Suprapubic skin (tissue), 4 donors: ENCODE measurements around the gene CLVS2. TPM values are rescaled to one million over a fixed set of nuclear protein-coding genes. Genes with fewer than 3 reads are reported as not detected.

ENCODE experiments used
- DNase-seq, 2 donors: peaks; one replicate each; pipeline ENCODE4 v3.0.0-alpha.2; 2019; ENCODE audit warnings: low spot score in 2 of 2
- H3K27ac ChIP-seq: fragments of 200-600 bp; sonication (generic); one replicate; pipeline ENCODE4 v1.5.1; 2019
- H3K27me3 ChIP-seq: fragments of 200-600 bp; sonication (generic); one replicate; pipeline ENCODE4 v1.5.1; 2019
- H3K36me3 ChIP-seq: fragments of 200-600 bp; sonication (generic); one replicate; pipeline ENCODE4 v1.5.1; 2019
- H3K4me1 ChIP-seq: fragments of 200-600 bp; sonication (generic); one replicate; pipeline ENCODE4 v1.5.1; 2019
- H3K4me3 ChIP-seq: fragments of 200-600 bp; sonication (generic); one replicate; pipeline ENCODE4 v1.5.1; 2019; ENCODE audit warnings: mild to moderate bottlenecking
- H3K9me3 ChIP-seq: fragments of 200-600 bp; sonication (generic); one replicate; pipeline ENCODE4 v1.5.1; 2019
- CTCF ChIP-seq, 2 donors: fragments of 200-600 bp in 1 of 2; fragments of 450-650 bp in 1 of 2; sonication (generic) in 1 of 2; IDR thresholded peaks; one replicate each; pipeline ENCODE4 v1.5.1; 2016 to 2019; ENCODE audit warnings: antibody characterized with exemption in 2 of 2, mild to moderate bottlenecking in 1 of 2, moderate library complexity in 1 of 2
- EP300 ChIP-seq: sonication (generic); formaldehyde crosslinking; IDR thresholded peaks from one replicate; pipeline ENCODE4 v1.6.1; 2017; ENCODE audit warnings: antibody characterized with exemption
- POLR2A ChIP-seq, 2 donors: fragments of 450-650 bp; IDR thresholded peaks; one replicate each; pipeline ENCODE4 v1.6.1; 2017; ENCODE audit warnings: antibody characterized with exemption in 2 of 2, mild to moderate bottlenecking in 2 of 2, moderate library complexity in 2 of 2
- POLR2AphosphoS5 ChIP-seq, 3 donors: sonication (generic); formaldehyde crosslinking; IDR thresholded peaks; one replicate each; pipeline ENCODE4 v1.6.1; 2017; ENCODE audit warnings: antibody characterized with exemption in 3 of 3
- WGBS: methylation state at CpG from one replicate; pipeline ENCODE4 v1.1.5; 2018; 5-methylcytosine and 5-hydroxymethylcytosine counted together
- total RNA-seq, 4 donors: library from RNA; depleted of rRNA; stranded (reverse); fragments of >200 nt; gene quantifications; one replicate each; pipeline ENCODE4 v1.1.0, GENCODE V29; 2016

The CLVS2 gene
- total RNA-seq, 4 donors from 2014 or later, result 0.15 to 0.64 (median 0.46) TPM

- Histone ChIP-seq H3K27me3 (no peaks in the 10 kb centered on the region), H3K9me3 (no peaks in the 10 kb centered on the region), H3K27ac (no peak overlapping the region), H3K4me3 (no peak overlapping the region), H3K36me3 (no peaks in the 10 kb centered on the region), H3K4me1 (no peaks in the 10 kb centered on the region)
- no peak for DNase-seq
- TF ChIP-seq POLR2AphosphoS5 (IDR thresholded peaks at IDR 0.05) (no peak), POLR2A (IDR thresholded peaks at IDR 0.05) (no peak), EP300 (no peak), CTCF (IDR thresholded peaks at IDR 0.05) (no peak)
- 77% methylated on average over 2 of the region's 2 CpGs for WGBS
These were observed 95.3 kb downstream of the CLVS2 start for GRCh38 chr6:123091091-123091895.

GRCh38 chr6:123091896-123092271 is 95.8 kb downstream of the CLVS2 start:
- no peak for DNase-seq
- Histone ChIP-seq H3K4me1 (no peaks in the 10 kb centered on the region), H3K36me3 (no peaks in the 10 kb centered on the region), H3K9me3 (no peaks in the 10 kb centered on the region), H3K27ac (no peak overlapping the region), H3K4me3 (no peak overlapping the region), H3K27me3 (no peaks in the 10 kb centered on the region)
- TF ChIP-seq POLR2AphosphoS5 (IDR thresholded peaks at IDR 0.05) (no peak), POLR2A (IDR thresholded peaks at IDR 0.05) (no peak), CTCF (IDR thresholded peaks at IDR 0.05) (no peak), EP300 (no peak)

- no peak for DNase-seq
- no peaks in the 10 kb centered on the region for H3K27me3 ChIP-seq
- H3K4me3 ChIP-seq, result no peak overlapping the region
- H3K9me3 ChIP-seq, result no peaks in the 10 kb centered on the region
- TF ChIP-seq CTCF (IDR thresholded peaks at IDR 0.05) (no peak), POLR2AphosphoS5 (IDR thresholded peaks at IDR 0.05) (no peak), EP300 (no peak), POLR2A (IDR thresholded peaks at IDR 0.05) (no peak)
- H3K4me1 ChIP-seq, result no peaks in the 10 kb centered on the region
- 58% methylated on average over 1 of the region's 1 CpG for WGBS
- H3K27ac ChIP-seq, result no peak overlapping the region
- no peaks in the 10 kb centered on the region for H3K36me3 ChIP-seq
These were observed 98.8 kb downstream of the CLVS2 start for GRCh38 chr6:123094795-123095194.

GRCh38 chr6:123105561-123105960 is 109.5 kb downstream of the CLVS2 start:
- Histone ChIP-seq H3K9me3 (no peaks in the 10 kb centered on the region), H3K4me1 (no peaks in the 10 kb centered on the region), H3K4me3 (no peak overlapping the region), H3K27ac (no peak overlapping the region), H3K36me3 (no peaks in the 10 kb centered on the region), H3K27me3 (no peaks in the 10 kb centered on the region)
- no peak for TF ChIP-seq POLR2AphosphoS5 (IDR thresholded peaks at IDR 0.05)
- TF ChIP-seq EP300, result no peak
- TF ChIP-seq POLR2A (IDR thresholded peaks at IDR 0.05), result no peak
- no peak for TF ChIP-seq CTCF (IDR thresholded peaks at IDR 0.05)
- no peak for DNase-seq
- 76% methylated on average over 1 of the region's 1 CpG for WGBS

- no peaks in the 10 kb centered on the region for H3K4me1 ChIP-seq
- no peak overlapping the region for H3K4me3 ChIP-seq
- H3K9me3 ChIP-seq, result no peaks in the 10 kb centered on the region
- H3K27me3 ChIP-seq, result no peaks in the 10 kb centered on the region
- H3K36me3 ChIP-seq, result no peaks in the 10 kb centered on the region
- 86% methylated on average over 7 of the region's 7 CpGs for WGBS
- H3K27ac ChIP-seq, result no peak overlapping the region
- TF ChIP-seq POLR2AphosphoS5 (IDR thresholded peaks at IDR 0.05), result no peak
- no peak for TF ChIP-seq CTCF (IDR thresholded peaks at IDR 0.05)
- no peak for TF ChIP-seq EP300
- TF ChIP-seq POLR2A (IDR thresholded peaks at IDR 0.05), result no peak
- DNase-seq, result no peak
These were observed 120.3 kb downstream of the CLVS2 start for GRCh38 chr6:123116370-123116769.
